ENCODE results near the gene PARP14.
A peak's percentile ranks its signal among the peaks of the same experiment; 100 is the strongest.
"Not testable (repeated sequence)": the region's sequence is repeated elsewhere in the genome, so short reads cannot be mapped to it uniquely, and the experiment has no call there.

PARP14 gene

DNA sequence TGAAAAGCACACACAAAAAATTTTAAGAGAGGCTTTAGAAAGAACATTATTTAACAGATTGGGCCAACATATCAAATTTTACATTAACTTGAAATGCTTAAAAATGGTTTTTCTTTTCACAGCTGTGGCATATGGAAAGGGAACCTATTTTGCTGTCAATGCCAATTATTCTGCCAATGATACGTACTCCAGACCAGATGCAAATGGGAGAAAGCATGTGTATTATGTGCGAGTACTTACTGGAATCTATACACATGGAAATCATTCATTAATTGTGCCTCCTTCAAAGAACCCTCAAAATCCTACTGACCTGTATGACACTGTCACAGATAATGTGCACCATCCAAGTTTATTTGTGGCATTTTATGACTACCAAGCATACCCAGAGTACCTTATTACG, 47.5 kb downstream of the PARP14 start:
- Histone ChIP-seq H4K91ac (ENCODE audit: low read depth, low read length) (no peak overlapping the region), H2BK5ac (ENCODE audit: low read depth, low read length, poor library complexity) (no peak overlapping the region), H3K27me3 (ENCODE audit: insufficient read depth, low read length) (no peaks in the 10 kb centered on the region), H2BK12ac (ENCODE audit: low read length) (no peak overlapping the region), H3K18ac (ENCODE audit: low read length) (no peak overlapping the region), H2BK120ac (ENCODE audit: insufficient read depth, low read length, poor library complexity) (no peak overlapping the region), H3K79me1 (ENCODE audit: low read length) (no peaks in the 10 kb centered on the region), H3K9ac (ENCODE audit: low read length) (no peak overlapping the region), H3K4me2 (ENCODE audit: low read length) (no peak overlapping the region), H2AK5ac (ENCODE audit: low read length) (no peak overlapping the region), H2AFZ (ENCODE audit: insufficient read depth, low read length, poor library complexity) (no peak overlapping the region), H3K14ac (ENCODE audit: low read length) (no peak overlapping the region), H4K12ac (ENCODE audit: low read depth, low read length) (no peak overlapping the region), H3K23ac (ENCODE audit: low read length) (no peak overlapping the region), H3K4me3 (ENCODE audit: low read depth, low read length) (no peak overlapping the region), H3K27ac (ENCODE audit: low read depth, low read length) (no peak overlapping the region), H3K4me1 (ENCODE audit: control insufficient read depth in 1 of 2, insufficient read depth in 2 of 2, low read length in 2 of 2) (no peaks in the 10 kb centered on the region), H4K8ac (ENCODE audit: low read depth, low read length) (no peak overlapping the region), H3K9me3 (ENCODE audit: insufficient read depth, low read depth, low read length) (peaks cover 3% of the 10 kb centered on the region), H3K79me2 (ENCODE audit: control insufficient read depth, insufficient read depth, low read length, poor library complexity) (no peaks in the 10 kb centered on the region), H3K36me3 (ENCODE audit: control insufficient read depth in 1 of 2, insufficient read depth in 2 of 2, low read length in 2 of 2) (peaks cover 0 to 5% of the 10 kb centered on the region in 2 experiments), H3K4ac (ENCODE audit: low read depth, low read length) (no peak overlapping the region)
- no peak for DNase-seq
- WGBS (ENCODE audit: extremely low coverage, insufficient coverage, insufficient read length): no CpG with 5 or more reads among the region's 3 CpGs

GRCh38 chr3:122728756-122729514, 48.3 kb downstream of the PARP14 start:
- Histone ChIP-seq H3K79me2 (ENCODE audit: control insufficient read depth, insufficient read depth, low read length, poor library complexity) (no peaks in the 10 kb centered on the region), H3K27ac (ENCODE audit: low read depth, low read length) (no peak overlapping the region), H3K14ac (ENCODE audit: low read length) (no peak overlapping the region), H2AK5ac (ENCODE audit: low read length) (no peak overlapping the region), H3K4me1 (ENCODE audit: control insufficient read depth in 1 of 2, insufficient read depth in 2 of 2, low read length in 2 of 2) (no peaks in the 10 kb centered on the region), H3K9me3 (ENCODE audit: insufficient read depth, low read depth, low read length) (peaks cover 3% of the 10 kb centered on the region), H3K36me3 (ENCODE audit: control insufficient read depth in 1 of 2, insufficient read depth in 2 of 2, low read length in 2 of 2) (peaks cover 0 to 5% of the 10 kb centered on the region in 2 experiments), H4K91ac (ENCODE audit: low read depth, low read length) (no peak overlapping the region), H3K4me2 (ENCODE audit: low read length) (no peak overlapping the region), H2BK5ac (ENCODE audit: low read depth, low read length, poor library complexity) (no peak overlapping the region), H3K79me1 (ENCODE audit: low read length) (no peaks in the 10 kb centered on the region), H3K23ac (ENCODE audit: low read length) (no peak overlapping the region), H3K4ac (ENCODE audit: low read depth, low read length) (no peak overlapping the region), H3K27me3 (ENCODE audit: insufficient read depth, low read length) (no peaks in the 10 kb centered on the region), H4K12ac (ENCODE audit: low read depth, low read length) (no peak overlapping the region), H2BK120ac (ENCODE audit: insufficient read depth, low read length, poor library complexity) (no peak overlapping the region), H3K9ac (ENCODE audit: low read length) (no peak overlapping the region), H2BK12ac (ENCODE audit: low read length) (no peak overlapping the region), H3K4me3 (ENCODE audit: low read depth, low read length) (no peak overlapping the region), H3K18ac (ENCODE audit: low read length) (no peak overlapping the region), H2AFZ (ENCODE audit: insufficient read depth, low read length, poor library complexity) (no peak overlapping the region), H4K8ac (ENCODE audit: low read depth, low read length) (no peak overlapping the region)
- peak; percentile 4 to 70 for DNase-seq
- WGBS (ENCODE audit: extremely low coverage, insufficient coverage, insufficient read length): no CpG with 5 or more reads among the region's 8 CpGs

GRCh38 chr3:122730240-122730639, 49.6 kb downstream of the PARP14 start:
- H3K14ac ChIP-seq (ENCODE audit: low read length): no peak overlapping the region
- no peak overlapping the region for H3K4me2 ChIP-seq (ENCODE audit: low read length)
- no peaks in the 10 kb centered on the region for H3K79me1 ChIP-seq (ENCODE audit: low read length)
- no peak overlapping the region for H3K23ac ChIP-seq (ENCODE audit: low read length)
- no peak for DNase-seq
- no peak overlapping the region for H3K4ac ChIP-seq (ENCODE audit: low read depth, low read length)
- no peak overlapping the region for H2AK5ac ChIP-seq (ENCODE audit: low read length)
- H3K4me1 ChIP-seq (ENCODE audit: control insufficient read depth in 1 of 2, insufficient read depth in 2 of 2, low read length in 2 of 2): no peaks in the 10 kb centered on the region
- H3K9ac ChIP-seq (ENCODE audit: low read length): no peak overlapping the region
- no CpG with 5 or more reads among the region's 4 CpGs for WGBS (ENCODE audit: extremely low coverage, insufficient coverage, insufficient read length)
- no peak overlapping the region for H3K27ac ChIP-seq (ENCODE audit: low read depth, low read length)
- H3K79me2 ChIP-seq (ENCODE audit: control insufficient read depth, insufficient read depth, low read length, poor library complexity): no peaks in the 10 kb centered on the region
- no peak overlapping the region for H4K12ac ChIP-seq (ENCODE audit: low read depth, low read length)
- no peak overlapping the region for H2AFZ ChIP-seq (ENCODE audit: insufficient read depth, low read length, poor library complexity)
- H2BK120ac ChIP-seq (ENCODE audit: insufficient read depth, low read length, poor library complexity): no peak overlapping the region
- H3K36me3 ChIP-seq (ENCODE audit: control insufficient read depth in 1 of 2, insufficient read depth in 2 of 2, low read length in 2 of 2): peaks cover 0 to 2% of the 10 kb centered on the region in 2 experiments
- no peaks in the 10 kb centered on the region for H3K27me3 ChIP-seq (ENCODE audit: insufficient read depth, low read length)
- H2BK5ac ChIP-seq (ENCODE audit: low read depth, low read length, poor library complexity): no peak overlapping the region
- no peak overlapping the region for H4K91ac ChIP-seq (ENCODE audit: low read depth, low read length)
- no peak overlapping the region for H4K8ac ChIP-seq (ENCODE audit: low read depth, low read length)
- H2BK12ac ChIP-seq (ENCODE audit: low read length): no peak overlapping the region
- no peak overlapping the region for H3K18ac ChIP-seq (ENCODE audit: low read length)
- no peak overlapping the region for H3K4me3 ChIP-seq (ENCODE audit: low read depth, low read length)
- H3K9me3 ChIP-seq (ENCODE audit: insufficient read depth, low read depth, low read length): peaks cover 3% of the 10 kb centered on the region

GRCh38 chr3:122732682-122733525, 52.3 kb downstream of the PARP14 start:
- DNase-seq; H3K79me1 ChIP-seq (ENCODE audit: low read length); H3K4ac ChIP-seq (ENCODE audit: low read depth, low read length); H2BK120ac ChIP-seq (ENCODE audit: insufficient read depth, low read length, poor library complexity); H4K91ac ChIP-seq (ENCODE audit: low read depth, low read length); H3K4me3 ChIP-seq (ENCODE audit: low read depth, low read length); H3K18ac ChIP-seq (ENCODE audit: low read length); H2AFZ ChIP-seq (ENCODE audit: insufficient read depth, low read length, poor library complexity); H2BK12ac ChIP-seq (ENCODE audit: low read length); H2BK5ac ChIP-seq (ENCODE audit: low read depth, low read length, poor library complexity); H3K27ac ChIP-seq (ENCODE audit: low read depth, low read length); H3K9me3 ChIP-seq (ENCODE audit: insufficient read depth, low read depth, low read length); H3K79me2 ChIP-seq (ENCODE audit: control insufficient read depth, insufficient read depth, low read length, poor library complexity); H4K8ac ChIP-seq (ENCODE audit: low read depth, low read length); H3K4me1 ChIP-seq (ENCODE audit: control insufficient read depth in 1 of 2, insufficient read depth in 2 of 2, low read length in 2 of 2); H3K23ac ChIP-seq (ENCODE audit: low read length); H3K9ac ChIP-seq (ENCODE audit: low read length); H4K12ac ChIP-seq (ENCODE audit: low read depth, low read length); H2AK5ac ChIP-seq (ENCODE audit: low read length); H3K36me3 ChIP-seq (ENCODE audit: control insufficient read depth in 1 of 2, insufficient read depth in 2 of 2, low read length in 2 of 2); H3K4me2 ChIP-seq (ENCODE audit: low read length); H3K27me3 ChIP-seq (ENCODE audit: insufficient read depth, low read length); H3K14ac ChIP-seq (ENCODE audit: low read length): not testable (repeated sequence)
- no CpG with 5 or more reads among the region's 22 CpGs for WGBS (ENCODE audit: extremely low coverage, insufficient coverage, insufficient read length)
